CD14-positive monocyte (primary cell): Measurements from ENCODE around the gene MYO18A. TPM values are rescaled to one million over a fixed set of nuclear protein-coding genes. Genes with fewer than 3 reads are reported as not detected.

Experiments
- DNase-seq, 3 donors: peaks; one replicate each; pipeline ENCODE4 v3.0.0-alpha.2; 2011 to 2022
- H2AFZ ChIP-seq: 2 replicates; pipeline ENCODE4 v1.6.0; 2012; ENCODE audit warnings: mild to moderate bottlenecking, low read depth, low read length, inconsistent platforms; ENCODE audit not compliant: insufficient read depth, poor library complexity, severe bottlenecking
- H3K27ac ChIP-seq, 2 donors: 1 replicate in 1 of 2; 2 replicates in 1 of 2; pipeline ENCODE4 v1.5.1; 2012 to 2013; ENCODE audit warnings: low read length in 2 of 2, control low read depth in 1 of 2, inconsistent platforms in 1 of 2, low read depth in 1 of 2, mild to moderate bottlenecking in 1 of 2
- H3K27me3 ChIP-seq, 2 donors: one replicate each; pipeline versions ENCODE4 v1.6.0 to v1.6.1; 2011 to 2013; ENCODE audit warnings: low read length in 2 of 2; ENCODE audit not compliant: control insufficient read depth in 2 of 2, insufficient read depth in 2 of 2
- H3K36me3 ChIP-seq, 2 donors: replicated peaks in 1 of 2; 1 replicate in 1 of 2; 2 replicates in 1 of 2; pipeline versions ENCODE4 v1.5.1 to v1.6.1; 2012 to 2013; ENCODE audit warnings: low read length in 2 of 2, control low read depth in 1 of 2, inconsistent platforms in 1 of 2, mild to moderate bottlenecking in 1 of 2; ENCODE audit not compliant: insufficient read depth in 2 of 2, control insufficient read depth in 1 of 2
- H3K4me1 ChIP-seq, 2 donors: 1 replicate in 1 of 2; 2 replicates in 1 of 2; pipeline versions ENCODE4 v1.5.1 to v1.6.1; 2012 to 2013; ENCODE audit warnings: low read length in 2 of 2, control low read depth in 1 of 2, inconsistent platforms in 1 of 2, mild to moderate bottlenecking in 1 of 2, moderate library complexity in 1 of 2; ENCODE audit not compliant: insufficient read depth in 2 of 2, control insufficient read depth in 1 of 2
- H3K4me2 ChIP-seq: replicated peaks from 2 replicates; pipeline ENCODE3; 2012; ENCODE audit warnings: low read length, moderate library complexity, mild to moderate bottlenecking; ENCODE audit not compliant: poor library complexity, severe bottlenecking; ENCODE audit errors: extremely low read depth
- H3K4me3 ChIP-seq, 3 experiments: fragments of 200-600 bp in 1 of 3; sonication (generic) in 1 of 3; replicated peaks in 1 of 3; 1 replicate in 2 of 3; 2 replicates in 1 of 3; pipeline ENCODE4 v1.5.1; 2011 to 2013; ENCODE audit warnings: low read length in 3 of 3, mild to moderate bottlenecking in 3 of 3, control low read depth in 2 of 3, low read depth in 2 of 3, inconsistent platforms in 1 of 3, moderate library complexity in 1 of 3
- H3K79me2 ChIP-seq: 2 replicates; pipeline ENCODE4 v1.6.0; 2012; ENCODE audit warnings: mild to moderate bottlenecking, control low read depth, inconsistent platforms, low read length, moderate library complexity; ENCODE audit not compliant: insufficient read depth
- H3K9ac ChIP-seq: 2 replicates; pipeline ENCODE4 v1.6.0; 2017; ENCODE audit warnings: low read length, mild to moderate bottlenecking; ENCODE audit not compliant: insufficient read depth, poor library complexity, severe bottlenecking
- H3K9me3 ChIP-seq, 2 donors: replicated peaks in 1 of 2; 1 replicate in 1 of 2; 2 replicates in 1 of 2; pipeline versions ENCODE4 v1.5.1 to v1.6.1; 2012 to 2013; ENCODE audit warnings: low read length in 2 of 2, control low read depth in 1 of 2; ENCODE audit not compliant: control insufficient read depth in 1 of 2, insufficient read depth in 1 of 2
- H4K20me1 ChIP-seq: 2 replicates; pipeline ENCODE4 v1.6.0; 2012; ENCODE audit warnings: mild to moderate bottlenecking, low read length, control low read depth, moderate library complexity; ENCODE audit not compliant: insufficient read depth
- H3K27ac Mint-ChIP-seq, 7 donors: one replicate each; pipeline ENCODE4 v1.8.0; 2020; ENCODE audit warnings: mild to moderate bottlenecking in 7 of 7, mixed read lengths in 7 of 7, moderate library complexity in 6 of 7, inconsistent platforms in 2 of 7
- H3K27me3 Mint-ChIP-seq, 3 donors: one replicate each; pipeline ENCODE4 v1.8.0; 2021 to 2022; ENCODE audit warnings: low read depth in 3 of 3, mild to moderate bottlenecking in 3 of 3, mixed read lengths in 3 of 3, moderate library complexity in 3 of 3, inconsistent platforms in 1 of 3
- H3K36me3 Mint-ChIP-seq, 2 donors: one replicate each; pipeline ENCODE4 v1.8.0; 2020; ENCODE audit warnings: mixed read lengths in 2 of 2, inconsistent platforms in 1 of 2, mild to moderate bottlenecking in 1 of 2
- H3K4me1 Mint-ChIP-seq: one replicate; pipeline ENCODE4 v1.8.0; 2020; ENCODE audit warnings: mild to moderate bottlenecking, mixed read lengths
- H3K4me3 Mint-ChIP-seq, 2 donors: one replicate each; pipeline ENCODE4 v1.8.0; 2020; ENCODE audit warnings: mild to moderate bottlenecking in 2 of 2, mixed read lengths in 2 of 2, moderate library complexity in 1 of 2
- H3K9me3 Mint-ChIP-seq, 7 donors: one replicate each; pipeline ENCODE4 v1.8.0; 2020 to 2022; ENCODE audit warnings: mixed read lengths in 7 of 7, mild to moderate bottlenecking in 6 of 7, moderate library complexity in 6 of 7, inconsistent platforms in 2 of 7
- WGBS: methylation state at CpG from one replicate; pipeline ENCODE4 v1.1.5; 2013; ENCODE audit warnings: missing lambda C conversion rate; ENCODE audit not compliant: insufficient coverage; 5-methylcytosine and 5-hydroxymethylcytosine counted together
- intact Hi-C, 2 donors: fragments of 100-400 bp; cut with micrococcal nuclease; formaldehyde crosslinking; loops; one replicate each; pipeline versions ENCODE4 v1.15.0 to v1.15.1; 2023
- polyA plus RNA-seq, 3 donors: library from polyadenylated mRNA; depleted of rRNA in 1 of 3; unstranded in 2 of 3; stranded (reverse) in 1 of 3; fragments of 300-500 nt in 2 of 3; fragments of >200 nt in 1 of 3; fragmentation: Illumina TruSeq in 2 of 3; gene quantifications; 1 replicate in 2 of 3; 2 replicates in 1 of 3; pipeline ENCODE4 v1.2.3, GENCODE V29; 2012 to 2021
- TF ChIP-seq, protein P1 (sequence below): fragments of 200-600 bp; IDR thresholded peaks from one replicate; pipeline ENCODE4 v1.8.0; 2022; ENCODE audit warnings: antibody characterized with exemption, mild to moderate bottlenecking

The MYO18A gene
- polyA plus RNA-seq, 3 donors, result 6.3 to 40.2 (median 11.0) TPM

DNA sequence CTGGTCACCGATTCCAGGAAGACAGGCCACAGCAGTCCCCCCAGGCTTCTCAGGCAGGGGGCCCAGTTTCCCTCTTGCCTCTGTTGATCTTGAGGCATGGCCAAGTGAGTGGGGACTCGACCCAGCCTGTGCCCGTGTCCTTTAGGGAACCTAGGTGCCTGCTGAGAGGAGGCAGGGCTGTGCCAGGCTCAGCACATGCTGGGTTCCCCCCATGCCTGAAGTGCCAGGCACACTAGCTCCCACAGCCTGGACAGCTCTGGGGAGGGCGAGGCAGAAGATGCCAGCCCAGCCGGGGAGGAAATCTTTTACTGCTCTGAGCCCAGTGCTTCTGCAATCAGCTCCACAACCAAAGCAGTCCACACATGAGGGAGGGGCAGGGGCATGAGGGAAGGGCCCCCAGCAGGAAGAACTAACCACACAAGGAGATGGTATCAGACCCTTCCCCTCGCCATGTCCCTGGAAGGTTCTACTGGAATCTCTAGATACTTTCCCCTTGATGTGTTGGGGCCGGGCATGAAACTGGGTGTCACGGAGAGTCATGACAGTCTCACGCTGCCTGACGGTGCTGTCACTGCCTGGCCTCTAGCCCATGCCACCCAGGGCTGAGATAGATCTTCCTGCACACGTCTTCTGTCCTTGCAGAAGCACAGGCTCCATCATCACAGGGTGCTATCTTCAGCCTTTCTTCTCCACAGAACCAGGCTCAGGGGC is 25.5 kb downstream of the MYO18A start:
- Mint-ChIP-seq H3K9me3 (no peaks in the 10 kb centered on the region), H3K36me3 (peaks cover 4 to 5% of the 10 kb centered on the region in 2 donors), H3K4me3 (peak overlapping the region; percentile 64 to 83), H3K4me1 (peaks cover 56% of the 10 kb centered on the region), H3K27ac (peak overlapping the region; percentile 84 to 94 (median 90)), H3K27me3 (peaks cover 0 to 3% (median 0%) of the 10 kb centered on the region in 3 donors)
- H3K36me3 ChIP-seq, result no peaks in the 10 kb centered on the region
- peak overlapping the region; percentile 60 for H2AFZ ChIP-seq
- no peaks in the 10 kb centered on the region for H4K20me1 ChIP-seq
- H3K27me3 ChIP-seq, result no peaks in the 10 kb centered on the region
- H3K79me2 ChIP-seq, result no peaks in the 10 kb centered on the region
- peaks cover 45 to 55% of the 10 kb centered on the region in 2 donors for H3K4me1 ChIP-seq
- peak; percentile 36 to 50 (median 40) for DNase-seq
- peak overlapping the region; percentile 66 for H3K4me2 ChIP-seq
- H3K9ac ChIP-seq, result peak overlapping the region; percentile 10
- intact Hi-C loops, result loop anchor here in 1 of 2 donors (2.0 kb wide), 1 partner anchor 24 kb away; no protein-coding TSS in a partner anchor
- H3K9me3 ChIP-seq, result no peaks in the 10 kb centered on the region
- H3K4me3 ChIP-seq, result peak overlapping the region in 1 of 3 experiments; percentile 64
- H3K27ac ChIP-seq, result peak overlapping the region; percentile 59 to 73
- TF ChIP-seq, protein P1, sequence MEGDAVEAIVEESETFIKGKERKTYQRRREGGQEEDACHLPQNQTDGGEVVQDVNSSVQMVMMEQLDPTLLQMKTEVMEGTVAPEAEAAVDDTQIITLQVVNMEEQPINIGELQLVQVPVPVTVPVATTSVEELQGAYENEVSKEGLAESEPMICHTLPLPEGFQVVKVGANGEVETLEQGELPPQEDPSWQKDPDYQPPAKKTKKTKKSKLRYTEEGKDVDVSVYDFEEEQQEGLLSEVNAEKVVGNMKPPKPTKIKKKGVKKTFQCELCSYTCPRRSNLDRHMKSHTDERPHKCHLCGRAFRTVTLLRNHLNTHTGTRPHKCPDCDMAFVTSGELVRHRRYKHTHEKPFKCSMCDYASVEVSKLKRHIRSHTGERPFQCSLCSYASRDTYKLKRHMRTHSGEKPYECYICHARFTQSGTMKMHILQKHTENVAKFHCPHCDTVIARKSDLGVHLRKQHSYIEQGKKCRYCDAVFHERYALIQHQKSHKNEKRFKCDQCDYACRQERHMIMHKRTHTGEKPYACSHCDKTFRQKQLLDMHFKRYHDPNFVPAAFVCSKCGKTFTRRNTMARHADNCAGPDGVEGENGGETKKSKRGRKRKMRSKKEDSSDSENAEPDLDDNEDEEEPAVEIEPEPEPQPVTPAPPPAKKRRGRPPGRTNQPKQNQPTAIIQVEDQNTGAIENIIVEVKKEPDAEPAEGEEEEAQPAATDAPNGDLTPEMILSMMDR, result no peak
- WGBS, result 13% methylated on average over 8 of the region's 11 CpGs

DNA sequence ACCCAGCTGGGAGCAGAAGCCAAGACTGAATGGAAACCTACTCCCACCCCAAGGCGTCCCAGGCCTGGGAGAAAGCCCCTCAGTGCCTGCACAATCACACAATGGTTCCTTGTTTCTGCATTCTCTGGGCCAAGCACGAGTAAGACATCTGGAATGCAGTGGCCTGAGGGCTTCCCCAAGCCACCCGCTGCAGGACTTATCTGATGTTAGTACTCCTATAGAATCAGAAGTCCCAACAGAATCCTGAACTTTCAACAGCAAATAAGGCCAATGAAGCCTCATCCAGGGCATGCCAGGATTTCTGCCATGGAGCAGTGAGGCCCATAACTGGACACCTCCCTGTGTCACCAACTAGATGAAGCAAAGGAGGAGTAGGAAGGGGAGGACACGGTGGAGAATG is 28.6 kb downstream of the MYO18A start:
- Mint-ChIP-seq H3K4me1 (peaks cover 61% of the 10 kb centered on the region), H3K36me3 (peaks cover 4 to 8% of the 10 kb centered on the region in 2 donors), H3K27me3 (peaks cover 0 to 2% (median 0%) of the 10 kb centered on the region in 3 donors), H3K4me3 (no peak overlapping the region), H3K27ac (peak overlapping the region in 1 of 7 donors; percentile 41), H3K9me3 (peaks cover 0 to 2% (median 0%) of the 10 kb centered on the region in 7 donors)
- Histone ChIP-seq H3K4me1 (peaks cover 56 to 63% of the 10 kb centered on the region in 2 donors), H3K36me3 (no peaks in the 10 kb centered on the region), H2AFZ (no peak overlapping the region), H3K4me2 (no peak overlapping the region), H3K79me2 (peaks cover 8% of the 10 kb centered on the region), H3K9me3 (no peaks in the 10 kb centered on the region), H3K4me3 (no peak overlapping the region), H3K9ac (no peak overlapping the region), H3K27ac (no peak overlapping the region), H4K20me1 (no peaks in the 10 kb centered on the region), H3K27me3 (no peaks in the 10 kb centered on the region)
- DNase-seq, result no peak
- WGBS, result 100% methylated on average over 4 of the region's 4 CpGs
- intact Hi-C loops, result no loop called here
- TF ChIP-seq, protein P1, result no peak
